KOPT-K1 (cell line): ENCODE data around the gene NKX2-8.
"Not testable (repeated sequence)": the region's sequence is repeated elsewhere in the genome, so short reads cannot be mapped to it uniquely, and the experiment has no call there.

ENCODE experiments used
- H3K27ac ChIP-seq: fragments of 200-600 bp; sonication (generic); 2 replicates; pipeline ENCODE4 v1.5.1; 2016; ENCODE audit warnings: antibody characterized with exemption, mild to moderate bottlenecking, low read depth, low read length; ENCODE audit not compliant: poor library complexity, severe bottlenecking
- H3K36me3 ChIP-seq: fragments of 200-600 bp; sonication (generic); 2 replicates; pipeline ENCODE4 v1.5.1; 2017; ENCODE audit warnings: antibody characterized with exemption, mild to moderate bottlenecking, low read length, moderate library complexity; ENCODE audit not compliant: insufficient read depth
- H3K9me3 ChIP-seq: fragments of 200-600 bp; sonication (generic); 2 replicates; pipeline ENCODE4 v1.5.1; 2017; ENCODE audit warnings: antibody characterized with exemption, low read length, mild to moderate bottlenecking; ENCODE audit not compliant: insufficient read depth, poor library complexity, severe bottlenecking

NKX2-8 gene

GRCh38 chr14:36544280-36544679, 38.1 kb downstream of the NKX2-8 start:
- H3K9me3 ChIP-seq, H3K27ac ChIP-seq, H3K36me3 ChIP-seq: not testable (repeated sequence)

DNA sequence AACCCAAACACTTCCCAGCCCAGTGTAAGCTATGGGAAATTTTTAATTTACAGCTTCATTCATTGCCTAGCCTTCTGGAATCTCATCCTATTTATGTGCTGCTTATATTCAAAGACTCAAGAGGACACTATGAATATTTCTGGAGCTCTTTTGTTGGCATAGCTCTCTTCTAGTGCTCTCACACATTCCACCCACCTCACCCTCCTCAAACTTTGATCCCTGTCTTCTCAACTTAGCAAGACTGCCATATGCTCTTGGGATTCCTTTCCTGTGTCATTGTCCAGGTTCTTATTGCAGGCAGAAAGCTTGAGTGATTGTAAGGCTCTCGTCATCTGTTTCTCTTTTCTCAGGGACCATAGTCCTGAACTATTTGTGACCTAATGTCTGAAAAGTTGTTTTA, 44.4 kb downstream of the NKX2-8 start:
- Histone ChIP-seq H3K27ac (no peak overlapping the region), H3K9me3 (no peaks in the 10 kb centered on the region)

More for the DNA sequence above, 44.4 kb downstream of the NKX2-8 start:
- no peaks in the 10 kb centered on the region for H3K36me3 ChIP-seq
